Activated CD4-positive, alpha-beta T cell treated with anti-CD3 and anti-CD28 coated beads, Interleukin-2, amount 10 ng/mL, durations not matched to agents 24 days and 14 days (primary cell): ENCODE measurements around the gene PLEKHA4. TPM values are rescaled to one million over a fixed set of nuclear protein-coding genes. Genes with fewer than 3 reads are reported as not detected.
"Not testable (repeated sequence)": the region's sequence is repeated elsewhere in the genome, so short reads cannot be mapped to it uniquely, and the experiment has no call there.

Source experiments
- DNase-seq: peaks from one replicate; pipeline ENCODE4 v3.0.0; 2022
- H3K27ac Mint-ChIP-seq: one replicate; pipeline ENCODE4 v1.8.0; 2022; ENCODE audit warnings: mild to moderate bottlenecking, mixed read lengths
- H3K27me3 Mint-ChIP-seq: one replicate; pipeline ENCODE4 v1.8.0; 2022; ENCODE audit warnings: mixed read lengths
- H3K36me3 Mint-ChIP-seq: one replicate; pipeline ENCODE4 v1.8.0; 2022; ENCODE audit warnings: low read depth, mild to moderate bottlenecking, mixed read lengths
- H3K4me1 Mint-ChIP-seq: one replicate; pipeline ENCODE4 v1.8.0; 2021; ENCODE audit warnings: mixed read lengths
- H3K4me3 Mint-ChIP-seq: one replicate; pipeline ENCODE4 v1.8.0; 2022; ENCODE audit warnings: mild to moderate bottlenecking, moderate library complexity, mixed read lengths
- H3K9me3 Mint-ChIP-seq: one replicate; pipeline ENCODE4 v1.8.0; 2021; ENCODE audit warnings: mixed read lengths
- intact Hi-C: fragments of 100-400 bp; cut with micrococcal nuclease; formaldehyde crosslinking; loops from one replicate; pipeline ENCODE4 v1.15.1; 2023
- total RNA-seq: library from RNA; stranded (reverse); gene quantifications from 2 replicates; pipeline ENCODE4 v1.2.3, GENCODE V29; 2022

The PLEKHA4 gene
- total RNA-seq, 1 donor from 2014 or later = 1.9 TPM

GRCh38 chr19:48799358-48800300 lies 68.8 kb downstream of the PLEKHA4 start:
- Mint-ChIP-seq H3K4me1 (peaks cover 10% of the 10 kb centered on the region), H3K27ac (no peak overlapping the region), H3K36me3 (peaks cover 5% of the 10 kb centered on the region), H3K4me3 (no peak overlapping the region), H3K27me3 (no peaks in the 10 kb centered on the region), H3K9me3 (no peaks in the 10 kb centered on the region)
- DNase-seq = no peak
- intact Hi-C loops = no loop called here

- H3K27me3 Mint-ChIP-seq = no peaks in the 10 kb centered on the region
- H3K4me3 Mint-ChIP-seq = no peak overlapping the region
- H3K36me3 Mint-ChIP-seq = peaks cover 5% of the 10 kb centered on the region
- intact Hi-C loops = no loop called here
- no peak for DNase-seq
- H3K9me3 Mint-ChIP-seq = no peaks in the 10 kb centered on the region
- H3K4me1 Mint-ChIP-seq = peaks cover 12% of the 10 kb centered on the region
- H3K27ac Mint-ChIP-seq = no peak overlapping the region
These were observed 69.5 kb downstream of the PLEKHA4 start for GRCh38 chr19:48798937-48799336.

GRCh38 chr19:48797103-48797502 lies 71.3 kb downstream of the PLEKHA4 start:
- H3K9me3 Mint-ChIP-seq = no peaks in the 10 kb centered on the region
- H3K4me1 Mint-ChIP-seq = peaks cover 12% of the 10 kb centered on the region
- no peak overlapping the region for H3K4me3 Mint-ChIP-seq
- DNase-seq = no peak
- intact Hi-C loops = no loop called here
- H3K27ac Mint-ChIP-seq = no peak overlapping the region
- peaks cover 2% of the 10 kb centered on the region for H3K36me3 Mint-ChIP-seq
- no peaks in the 10 kb centered on the region for H3K27me3 Mint-ChIP-seq

GRCh38 chr19:48796298-48797083 lies 71.9 kb downstream of the PLEKHA4 start:
- Mint-ChIP-seq H3K9me3 (no peaks in the 10 kb centered on the region), H3K4me3 (no peak overlapping the region), H3K27me3 (no peaks in the 10 kb centered on the region), H3K27ac (no peak overlapping the region), H3K4me1 (peaks cover 12% of the 10 kb centered on the region), H3K36me3 (peaks cover 2% of the 10 kb centered on the region)
- DNase-seq = no peak
- intact Hi-C loops = no loop called here

GRCh38 chr19:48795685-48796070 lies 72.7 kb downstream of the PLEKHA4 start:
- H3K4me1 Mint-ChIP-seq = peaks cover 12% of the 10 kb centered on the region
- no peaks in the 10 kb centered on the region for H3K27me3 Mint-ChIP-seq
- peaks cover 2% of the 10 kb centered on the region for H3K36me3 Mint-ChIP-seq
- peak overlapping the region; percentile 90 for H3K27ac Mint-ChIP-seq
- no peak for DNase-seq
- peak overlapping the region; percentile 95 for H3K4me3 Mint-ChIP-seq
- intact Hi-C loops = loop anchor here (1.0 to 2.0 kb wide), 4 partner anchors 15 to 169 kb away; partner anchors contain the start of genes BCAT2, CA11 and FTL
- no peaks in the 10 kb centered on the region for H3K9me3 Mint-ChIP-seq

- no peaks in the 10 kb centered on the region for H3K36me3 Mint-ChIP-seq
- peak overlapping the region; percentile 90 for H3K27ac Mint-ChIP-seq
- H3K27me3 Mint-ChIP-seq = no peaks in the 10 kb centered on the region
- intact Hi-C loops = loop anchor here (1.0 to 2.0 kb wide), 4 partner anchors 16 to 170 kb away; partner anchors contain the start of genes BCAT2, CA11 and FTL
- H3K4me1 Mint-ChIP-seq = peaks cover 12% of the 10 kb centered on the region
- DNase-seq = peak; percentile 95
- peak overlapping the region; percentile 95 for H3K4me3 Mint-ChIP-seq
- no peaks in the 10 kb centered on the region for H3K9me3 Mint-ChIP-seq
These were observed 73.2 kb downstream of the PLEKHA4 start for GRCh38 chr19:48795055-48795684.

- H3K27ac Mint-ChIP-seq = peak overlapping the region; percentile 15
These were observed 74.1 kb downstream of the PLEKHA4 start for GRCh38 chr19:48794291-48794690.

GRCh38 chr19:48793271-48793670 lies 75.1 kb downstream of the PLEKHA4 start:
- intact Hi-C loops = no loop called here
- Mint-ChIP-seq H3K27me3 (no peaks in the 10 kb centered on the region), H3K4me1 (peaks cover 12% of the 10 kb centered on the region), H3K9me3 (no peaks in the 10 kb centered on the region), H3K36me3 (no peaks in the 10 kb centered on the region), H3K4me3 (no peak overlapping the region), H3K27ac (no peak overlapping the region)
- DNase-seq = no peak

More at GRCh38 chr19:48794291-48794690, 74.1 kb downstream of the PLEKHA4 start:
- intact Hi-C loops = loop anchor here (2.0 kb wide), 3 partner anchors 17 to 171 kb away; partner anchors contain the start of genes BCAT2, CA11 and FTL
- peaks cover 12% of the 10 kb centered on the region for H3K4me1 Mint-ChIP-seq
- H3K36me3 Mint-ChIP-seq = no peaks in the 10 kb centered on the region
- H3K9me3 Mint-ChIP-seq = no peaks in the 10 kb centered on the region
- DNase-seq = no peak
- peak overlapping the region; percentile 95 for H3K4me3 Mint-ChIP-seq
- no peaks in the 10 kb centered on the region for H3K27me3 Mint-ChIP-seq

GRCh38 chr19:48787331-48787730 lies 81.1 kb downstream of the PLEKHA4 start:
- intact Hi-C loops, H3K36me3 Mint-ChIP-seq, H3K4me1 Mint-ChIP-seq, H3K9me3 Mint-ChIP-seq, H3K27ac Mint-ChIP-seq, H3K4me3 Mint-ChIP-seq, DNase-seq, H3K27me3 Mint-ChIP-seq: not testable (repeated sequence)

Other genes with a start within 250 kb of the PLEKHA4 start
- gene RPL18, start 249.4 kb downstream of the PLEKHA4 start, total RNA-seq = 1,885 and 1,938 TPM in 2 replicates
- gene SPHK2, start 249.1 kb downstream of the PLEKHA4 start, total RNA-seq = 36.4 and 39.0 TPM in 2 replicates
- 10.7 and 11.2 TPM in 2 replicates for gene DBP, start 231.2 kb downstream of the PLEKHA4 start, total RNA-seq
- gene CA11, start 222.4 kb downstream of the PLEKHA4 start, total RNA-seq = 10.9 and 12.5 TPM in 2 replicates
- 0.30 and 0.78 TPM in 2 replicates for gene NTN5, start 195.6 kb downstream of the PLEKHA4 start, total RNA-seq
- gene FUT2, start 172.6 kb downstream of the PLEKHA4 start, total RNA-seq = not detected in 2 replicates
- 1.2 and 1.4 TPM in 2 replicates for gene MAMSTR, start 148.9 kb downstream of the PLEKHA4 start, total RNA-seq
- gene RASIP1, start 128.0 kb downstream of the PLEKHA4 start, total RNA-seq = 0.71 and 0.82 TPM in 2 replicates
- gene IZUMO1, start 121.7 kb downstream of the PLEKHA4 start, total RNA-seq = 0.21 TPM in 1 of 2 replicates, not detected in the other
- gene FUT1, start 116.0 kb downstream of the PLEKHA4 start, total RNA-seq = 0.23 and 0.26 TPM in 2 replicates
- not detected in 2 replicates for gene FGF21, start 113.1 kb downstream of the PLEKHA4 start, total RNA-seq
- 90.3 and 95.7 TPM in 2 replicates for gene BCAT2, start 57.6 kb downstream of the PLEKHA4 start, total RNA-seq
- gene HSD17B14, start 32.1 kb downstream of the PLEKHA4 start, total RNA-seq = 0.44 and 0.47 TPM in 2 replicates
- gene PPP1R15A, start 3.8 kb upstream of the PLEKHA4 start, total RNA-seq = 40.5 and 42.1 TPM in 2 replicates
- not detected in 2 replicates for gene TULP2, start 30.1 kb upstream of the PLEKHA4 start, total RNA-seq
- 116 and 117 TPM in 2 replicates for gene NUCB1, start 31.7 kb upstream of the PLEKHA4 start, total RNA-seq
- gene DHDH, start 65.1 kb upstream of the PLEKHA4 start, total RNA-seq = 0.35 TPM in 1 of 2 replicates, not detected in the other
- 257 and 298 TPM in 2 replicates for gene BAX, start 86.3 kb upstream of the PLEKHA4 start, total RNA-seq
- gene FTL, start 96.7 kb upstream of the PLEKHA4 start, total RNA-seq = 696 and 697 TPM in 2 replicates
- 73.8 and 77.8 TPM in 2 replicates for gene GYS1, start 124.7 kb upstream of the PLEKHA4 start, total RNA-seq
- gene RUVBL2, start 125.3 kb upstream of the PLEKHA4 start, total RNA-seq = 190 and 195 TPM in 2 replicates
- not detected in 2 replicates for gene LHB, start 148.5 kb upstream of the PLEKHA4 start, total RNA-seq
- not detected in 2 replicates for gene CGB3, start 155.7 kb upstream of the PLEKHA4 start, total RNA-seq
- gene CGB2, start 163.3 kb upstream of the PLEKHA4 start, total RNA-seq = not detected in 2 replicates
- gene CGB1, start 168.3 kb upstream of the PLEKHA4 start, total RNA-seq = not detected in 2 replicates
- not detected in 2 replicates for gene CGB5, start 175.2 kb upstream of the PLEKHA4 start, total RNA-seq
- not detected in 2 replicates for gene CGB8, start 180.5 kb upstream of the PLEKHA4 start, total RNA-seq
- gene CGB7, start 189.1 kb upstream of the PLEKHA4 start, total RNA-seq = not detected in 2 replicates
- not detected in 2 replicates for gene NTF4, start 196.2 kb upstream of the PLEKHA4 start, total RNA-seq
- gene KCNA7, start 204.1 kb upstream of the PLEKHA4 start, total RNA-seq = not detected in 2 replicates
- gene SNRNP70, start 216.8 kb upstream of the PLEKHA4 start, total RNA-seq = 270 and 281 TPM in 2 replicates
- gene LIN7B, start 245.8 kb upstream of the PLEKHA4 start, total RNA-seq = 5.4 and 6.0 TPM in 2 replicates